ENCODE results near the gene PRPSAP1.
A peak's percentile ranks its signal among the peaks of the same experiment; 100 is the strongest.

Gene PRPSAP1

DNA sequence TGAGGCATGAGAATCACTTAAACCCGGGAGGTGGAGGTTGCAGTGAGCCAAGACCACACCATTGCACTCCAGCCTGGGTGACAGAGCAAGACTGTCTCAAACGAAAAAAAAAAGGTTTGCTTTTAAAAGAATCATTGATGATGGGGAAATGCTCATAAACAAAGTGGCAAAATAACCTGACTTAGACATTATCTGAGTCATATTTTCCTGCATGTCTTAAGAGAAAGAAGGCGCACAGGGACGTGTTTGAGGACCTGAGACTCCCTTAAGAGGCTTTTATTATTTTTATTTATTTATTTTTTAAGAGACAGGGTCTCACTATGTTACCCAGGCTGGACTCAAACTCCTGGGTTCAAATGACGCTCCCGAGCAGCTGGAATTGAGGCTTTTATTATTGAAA lies 5.7 kb upstream of the PRPSAP1 start:
- 0 out of 2 replicates have a peak, but pooled peaks cover 3% of the 10 kb centered on the region for H3F3A ChIP-seq (ENCODE audit: insufficient read depth, low read length)
- no peaks in the 10 kb centered on the region for H3K79me2 ChIP-seq (ENCODE audit: low read length)
- DNase-seq = no peak
- H3K9me2 ChIP-seq (replicated peaks; ENCODE audit: insufficient read depth, low read length) = no peaks in the 10 kb centered on the region
- no peak overlapping the region for H3K9ac ChIP-seq (ENCODE audit: low read length)
- H2AFZ ChIP-seq (ENCODE audit: low read length) = no peak overlapping the region
- H3K9me3 ChIP-seq (replicated peaks; ENCODE audit: insufficient read depth, low read length) = no peaks in the 10 kb centered on the region
- H4K20me1 ChIP-seq (ENCODE audit: insufficient read depth, low read length) = no peaks in the 10 kb centered on the region
- H3K4me2 ChIP-seq (ENCODE audit: low read depth, low read length) = no peak overlapping the region
- TF ChIP-seq EZH2 (optimal IDR thresholded peaks at IDR 0.05; ENCODE audit: low read depth, low read length) (no peak), EZH2phosphoT487 (IDR thresholded peaks at IDR 0.05; ENCODE audit: low read length) (no peak)
- TF ChIP-seq, protein P1, sequence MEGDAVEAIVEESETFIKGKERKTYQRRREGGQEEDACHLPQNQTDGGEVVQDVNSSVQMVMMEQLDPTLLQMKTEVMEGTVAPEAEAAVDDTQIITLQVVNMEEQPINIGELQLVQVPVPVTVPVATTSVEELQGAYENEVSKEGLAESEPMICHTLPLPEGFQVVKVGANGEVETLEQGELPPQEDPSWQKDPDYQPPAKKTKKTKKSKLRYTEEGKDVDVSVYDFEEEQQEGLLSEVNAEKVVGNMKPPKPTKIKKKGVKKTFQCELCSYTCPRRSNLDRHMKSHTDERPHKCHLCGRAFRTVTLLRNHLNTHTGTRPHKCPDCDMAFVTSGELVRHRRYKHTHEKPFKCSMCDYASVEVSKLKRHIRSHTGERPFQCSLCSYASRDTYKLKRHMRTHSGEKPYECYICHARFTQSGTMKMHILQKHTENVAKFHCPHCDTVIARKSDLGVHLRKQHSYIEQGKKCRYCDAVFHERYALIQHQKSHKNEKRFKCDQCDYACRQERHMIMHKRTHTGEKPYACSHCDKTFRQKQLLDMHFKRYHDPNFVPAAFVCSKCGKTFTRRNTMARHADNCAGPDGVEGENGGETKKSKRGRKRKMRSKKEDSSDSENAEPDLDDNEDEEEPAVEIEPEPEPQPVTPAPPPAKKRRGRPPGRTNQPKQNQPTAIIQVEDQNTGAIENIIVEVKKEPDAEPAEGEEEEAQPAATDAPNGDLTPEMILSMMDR (IDR thresholded peaks at IDR 0.05; ENCODE audit: low read length) = no peak
- H3K4me1 ChIP-seq (ENCODE audit: low read length) = 0 out of 2 replicates have a peak, but pooled peaks cover 5% of the 10 kb centered on the region
- H3K27me3 ChIP-seq (replicated peaks; ENCODE audit: insufficient read depth, low read length) = no peaks in the 10 kb centered on the region
- no peaks in the 10 kb centered on the region for H3K36me3 ChIP-seq (replicated peaks; ENCODE audit: insufficient read depth, low read length)
- no peak overlapping the region for H3K27ac ChIP-seq (ENCODE audit: low read length)
- H3K4me3 ChIP-seq (ENCODE audit: low read length) = no peak overlapping the region

DNA sequence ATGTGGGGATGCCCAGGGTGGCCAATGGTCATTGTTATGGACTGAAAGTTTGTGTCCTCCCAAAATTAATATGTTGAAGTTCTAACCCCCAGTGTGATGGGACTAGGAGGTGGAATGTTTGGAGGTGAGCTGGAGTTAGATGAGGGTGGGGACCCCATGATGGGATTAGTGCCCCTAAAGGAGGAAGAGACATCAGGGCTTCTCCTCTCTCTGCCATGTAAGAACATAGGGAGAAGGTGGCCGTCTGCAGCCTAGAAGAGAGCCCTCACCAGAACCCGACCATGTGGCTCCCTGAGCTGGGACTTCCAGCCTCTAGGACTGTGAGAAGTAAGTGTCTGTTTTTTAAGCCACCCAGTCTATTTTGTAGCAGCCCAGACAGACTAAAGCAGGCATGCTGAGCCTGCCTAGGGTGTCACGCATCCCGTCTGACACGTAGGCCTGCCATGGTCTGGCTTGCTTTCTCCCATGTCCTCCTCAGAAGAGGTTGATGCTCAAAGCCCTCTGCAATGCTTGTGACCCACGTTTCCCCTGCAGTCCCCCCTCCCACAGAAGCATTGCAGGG lies 4.0 kb upstream of the PRPSAP1 start:
- no peak overlapping the region for H3K27ac ChIP-seq (ENCODE audit: low read length)
- no peaks in the 10 kb centered on the region for H3K9me2 ChIP-seq (replicated peaks; ENCODE audit: insufficient read depth, low read length)
- H3K9me3 ChIP-seq (replicated peaks; ENCODE audit: insufficient read depth, low read length) = no peaks in the 10 kb centered on the region
- H3F3A ChIP-seq (ENCODE audit: insufficient read depth, low read length) = 0 out of 2 replicates have a peak, but pooled peaks cover 7% of the 10 kb centered on the region
- no peak for DNase-seq
- TF ChIP-seq EZH2 (optimal IDR thresholded peaks at IDR 0.05; ENCODE audit: low read depth, low read length) (no peak), EZH2phosphoT487 (IDR thresholded peaks at IDR 0.05; ENCODE audit: low read length) (no peak)
- TF ChIP-seq, protein P1 (IDR thresholded peaks at IDR 0.05; ENCODE audit: low read length) = no peak
- H3K4me3 ChIP-seq (ENCODE audit: low read length) = no peak overlapping the region
- no peaks in the 10 kb centered on the region for H3K36me3 ChIP-seq (replicated peaks; ENCODE audit: insufficient read depth, low read length)
- H3K79me2 ChIP-seq (ENCODE audit: low read length) = peaks cover 6% of the 10 kb centered on the region
- H2AFZ ChIP-seq (ENCODE audit: low read length) = no peak overlapping the region
- no peak overlapping the region for H3K9ac ChIP-seq (ENCODE audit: low read length)
- H4K20me1 ChIP-seq (ENCODE audit: insufficient read depth, low read length) = no peaks in the 10 kb centered on the region
- H3K27me3 ChIP-seq (replicated peaks; ENCODE audit: insufficient read depth, low read length) = no peaks in the 10 kb centered on the region
- H3K4me2 ChIP-seq (ENCODE audit: low read depth, low read length) = no peak overlapping the region
- 0 out of 2 replicates have a peak, but pooled peaks cover 5% of the 10 kb centered on the region for H3K4me1 ChIP-seq (ENCODE audit: low read length)

DNA sequence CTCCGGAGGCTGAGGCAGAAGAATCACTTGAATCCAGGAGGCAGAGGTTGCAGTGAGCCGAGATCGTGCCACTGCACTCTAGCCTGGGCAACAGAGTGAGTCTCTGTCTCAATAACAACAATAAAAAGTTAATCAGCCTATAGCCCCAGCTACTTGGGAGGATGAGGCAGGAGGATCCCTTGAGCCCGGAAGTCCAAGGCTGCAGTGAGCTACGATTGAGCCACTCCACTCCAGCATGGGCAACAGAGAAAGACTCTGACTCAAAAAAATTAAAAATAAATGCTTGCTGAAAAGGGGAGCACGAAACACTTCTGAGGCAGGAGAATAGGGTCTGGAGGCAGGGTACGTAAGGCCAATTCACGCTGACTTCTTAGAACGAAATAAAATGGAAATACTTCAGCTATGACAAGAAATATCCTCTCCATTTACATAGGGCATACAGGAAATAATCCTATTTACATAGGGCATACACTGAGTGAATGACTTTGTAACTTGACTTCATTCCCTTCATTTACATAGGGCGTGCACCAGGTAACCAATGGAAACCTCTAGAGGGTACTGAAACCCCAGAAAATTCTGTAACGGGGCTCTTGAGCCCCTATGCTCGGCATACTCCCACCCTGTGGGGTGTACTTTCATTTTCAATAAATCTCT lies 3.2 kb upstream of the PRPSAP1 start:
- no peaks in the 10 kb centered on the region for H3K27me3 ChIP-seq (replicated peaks; ENCODE audit: insufficient read depth, low read length)
- H3K27ac ChIP-seq (ENCODE audit: low read length) = no peak overlapping the region
- 0 out of 2 replicates have a peak, but pooled peaks cover 7% of the 10 kb centered on the region for H3F3A ChIP-seq (ENCODE audit: insufficient read depth, low read length)
- H3K4me2 ChIP-seq (ENCODE audit: low read depth, low read length) = 0 out of 2 replicates have a peak overlapping the region, but pooled peaks have one; percentile 24
- H4K20me1 ChIP-seq (ENCODE audit: insufficient read depth, low read length) = no peaks in the 10 kb centered on the region
- H3K4me1 ChIP-seq (ENCODE audit: low read length) = 0 out of 2 replicates have a peak, but pooled peaks cover 5% of the 10 kb centered on the region
- DNase-seq = no peak
- TF ChIP-seq EZH2 (optimal IDR thresholded peaks at IDR 0.05; ENCODE audit: low read depth, low read length) (no peak), EZH2phosphoT487 (IDR thresholded peaks at IDR 0.05; ENCODE audit: low read length) (no peak)
- TF ChIP-seq, protein P1 (IDR thresholded peaks at IDR 0.05; ENCODE audit: low read length) = no peak
- 0 out of 2 replicates have a peak overlapping the region, but pooled peaks have one; percentile 23 for H2AFZ ChIP-seq (ENCODE audit: low read length)
- peaks cover 13% of the 10 kb centered on the region for H3K79me2 ChIP-seq (ENCODE audit: low read length)
- H3K36me3 ChIP-seq (replicated peaks; ENCODE audit: insufficient read depth, low read length) = no peaks in the 10 kb centered on the region
- no peaks in the 10 kb centered on the region for H3K9me2 ChIP-seq (replicated peaks; ENCODE audit: insufficient read depth, low read length)
- H3K4me3 ChIP-seq (ENCODE audit: low read length) = no peak overlapping the region
- H3K9me3 ChIP-seq (replicated peaks; ENCODE audit: insufficient read depth, low read length) = no peaks in the 10 kb centered on the region
- no peak overlapping the region for H3K9ac ChIP-seq (ENCODE audit: low read length)

Data from MM.1S (cell line).